WTC11 (cell line): ENCODE data around the gene BRI3. TPM values are rescaled to one million over a fixed set of nuclear protein-coding genes. Genes with fewer than 3 reads are reported as not detected.

Source experiments
- ATAC-seq: fragments of 200-7000 bp; cut with Tn5 transposase; 2 replicates; pipeline ENCODE4 v1.10.0; 2021; ENCODE audit warnings: mild to moderate bottlenecking, moderate library complexity
- CTCF ChIA-PET: fragments of 300-600 bp; sonication (Branson Sonifier 250); formaldehyde crosslinking; loops from one replicate; lab custom pipeline; 2021; ENCODE audit warnings: antibody characterized with exemption; lab: Charles Lee
- POLR2A ChIA-PET: fragments of 350-600 bp; sonication (Branson Sonifier 250); formaldehyde crosslinking; loops from one replicate; lab custom pipeline; 2021; ENCODE audit warnings: antibody characterized with exemption; lab: Charles Lee
- DNase-seq: peaks from one replicate; pipeline ENCODE4 v3.0.0; 2021; ENCODE audit warnings: low spot score
- H3K27ac Mint-ChIP-seq: 2 replicates; pipeline ENCODE4 v1.8.0; 2021; ENCODE audit warnings: mixed read lengths
- H3K27me3 Mint-ChIP-seq: 2 replicates; pipeline ENCODE4 v1.8.0; 2021; ENCODE audit warnings: low read depth, mild to moderate bottlenecking, moderate library complexity, mixed read lengths
- H3K36me3 Mint-ChIP-seq: 2 replicates; pipeline ENCODE4 v1.8.0; 2021; ENCODE audit warnings: mixed read lengths
- H3K4me1 Mint-ChIP-seq: 2 replicates; pipeline ENCODE4 v1.8.0; 2022; ENCODE audit warnings: mixed read lengths
- H3K4me3 Mint-ChIP-seq: 2 replicates; pipeline ENCODE4 v1.8.0; 2021; ENCODE audit warnings: mild to moderate bottlenecking, moderate library complexity, mixed read lengths
- H3K9me3 Mint-ChIP-seq: 2 replicates; pipeline ENCODE4 v1.8.0; 2021; ENCODE audit warnings: mixed read lengths
- ARID4B ChIP-seq: sonication (generic); formaldehyde crosslinking; IDR thresholded peaks from 2 replicates; pipeline ENCODE4 v1.8.0; 2023; ENCODE audit warnings: missing genetic modification reagents, mild to moderate bottlenecking, borderline replicate concordance
- CTCF ChIP-seq: fragments of 200-600 bp; IDR thresholded peaks from 2 replicates; pipeline ENCODE4 v1.8.0; 2022; ENCODE audit warnings: antibody characterized with exemption
- ERG ChIP-seq: fragments of 250-450 bp; sonication (Bioruptor Pico); IDR thresholded peaks from 2 replicates; pipeline ENCODE4 v1.8.0; 2021; ENCODE audit warnings: mild to moderate bottlenecking
- HMGA2 ChIP-seq: fragments of 250-450 bp; sonication (Bioruptor Pico); IDR thresholded peaks from 2 replicates; pipeline ENCODE4 v1.4.0; 2021; ENCODE audit warnings: mild to moderate bottlenecking, moderate library complexity
- IRF2 ChIP-seq: sonication (generic); formaldehyde crosslinking; IDR thresholded peaks from 2 replicates; pipeline ENCODE4 v1.8.0; 2022; ENCODE audit warnings: low read depth, missing genetic modification reagents, borderline replicate concordance
- MYBL2 ChIP-seq: sonication (generic); formaldehyde crosslinking; IDR thresholded peaks from 2 replicates; pipeline ENCODE4 v1.8.1; 2023; ENCODE audit warnings: mild to moderate bottlenecking, moderate library complexity, missing genetic modification reagents
- OVOL2 ChIP-seq: fragments of 250-450 bp; sonication (Bioruptor Pico); IDR thresholded peaks from 2 replicates; pipeline ENCODE4 v1.9.0; 2021; ENCODE audit warnings: mild to moderate bottlenecking, borderline replicate concordance
- PRRX2 ChIP-seq: fragments of 250-450 bp; sonication (Bioruptor Pico); IDR thresholded peaks from 2 replicates; pipeline ENCODE4 v1.8.0; 2021; ENCODE audit warnings: mild to moderate bottlenecking
- RORB ChIP-seq: fragments of 250-450 bp; sonication (Bioruptor Pico); IDR thresholded peaks from 2 replicates; pipeline ENCODE4 v1.9.0; 2021; ENCODE audit warnings: mild to moderate bottlenecking
- SMAD4 ChIP-seq: sonication (generic); formaldehyde crosslinking; IDR thresholded peaks from 2 replicates; pipeline ENCODE4 v1.8.0; 2022; ENCODE audit warnings: mild to moderate bottlenecking, missing genetic modification reagents
- SP1 ChIP-seq: sonication (generic); formaldehyde crosslinking; conservative IDR thresholded peaks from 2 replicates; pipeline ENCODE4 v1.8.1; 2022; ENCODE audit warnings: missing genetic modification reagents
- TEAD1 ChIP-seq: sonication (generic); formaldehyde crosslinking; IDR thresholded peaks from 2 replicates; pipeline ENCODE4 v1.8.0; 2022; ENCODE audit warnings: mild to moderate bottlenecking, missing genetic modification reagents
- TEAD4 ChIP-seq: sonication (generic); formaldehyde crosslinking; IDR thresholded peaks from 2 replicates; pipeline ENCODE4 v1.8.0; 2022; ENCODE audit warnings: mild to moderate bottlenecking, missing genetic modification reagents
- TP53 ChIP-seq: sonication (generic); formaldehyde crosslinking; IDR thresholded peaks from 2 replicates; pipeline ENCODE4 v1.8.1; 2023; ENCODE audit warnings: mild to moderate bottlenecking, missing genetic modification reagents
- ZNF121 ChIP-seq: sonication (generic); formaldehyde crosslinking; IDR thresholded peaks from 2 replicates; pipeline ENCODE4 v1.8.0; 2023; ENCODE audit warnings: missing genetic modification reagents
- total RNA-seq: library from RNA; stranded (reverse); gene quantifications from 3 replicates; pipeline ENCODE4 v1.2.3, GENCODE V29; 2021

Gene BRI3
- total RNA-seq, 1 experiment from 2014 or later: 112 TPM

GRCh38 chr7:98235901-98236300 is 45.6 kb upstream of the BRI3 start (continued):
- TF ChIP-seq ARID4B (CRISPR knock-in tag) (no peak), CTCF (no peak)

GRCh38 chr7:98236355-98237185 is 44.9 kb upstream of the BRI3 start:
- POLR2A ChIA-PET: interaction anchor here (0.5 kb wide), 1 partner anchor 1847 kb away, joined by 3 read pairs; no protein-coding TSS in a partner anchor

GRCh38 chr7:98238076-98238475 is 43.4 kb upstream of the BRI3 start:
- H3K36me3 Mint-ChIP-seq: no peaks in the 10 kb centered on the region
- ATAC-seq (no peak), DNase-seq (no peak)
- H3K27me3 Mint-ChIP-seq: no peaks in the 10 kb centered on the region
- H3K4me1 Mint-ChIP-seq: no peaks in the 10 kb centered on the region
- ChIA-PET POLR2A (no interaction called here), CTCF (no interaction called here)
- no peak overlapping the region for H3K4me3 Mint-ChIP-seq
- H3K9me3 Mint-ChIP-seq: no peaks in the 10 kb centered on the region
- H3K27ac Mint-ChIP-seq: no peak overlapping the region
- no peak for TF ChIP-seq PRRX2
- TF ChIP-seq TEAD1 (CRISPR knock-in tag): no peak
- no peak for TF ChIP-seq SP1
- TF ChIP-seq HMGA2 (CRISPR knock-in tag): no peak
- TF ChIP-seq OVOL2: no peak
- TF ChIP-seq RORB (CRISPR knock-in tag): no peak
- no peak for TF ChIP-seq ERG (CRISPR knock-in tag)
- no peak for TF ChIP-seq SMAD4
- no peak for TF ChIP-seq TP53 (CRISPR knock-in tag)
- no peak for TF ChIP-seq ZNF121 (CRISPR knock-in tag)

More at GRCh38 chr7:98236355-98237185, 44.9 kb upstream of the BRI3 start:
- no peak for DNase-seq
- Mint-ChIP-seq H3K4me3 (no peak overlapping the region), H3K27me3 (no peaks in the 10 kb centered on the region), H3K36me3 (no peaks in the 10 kb centered on the region), H3K4me1 (no peaks in the 10 kb centered on the region), H3K9me3 (no peaks in the 10 kb centered on the region), H3K27ac (no peak overlapping the region)
- CTCF ChIA-PET: no interaction called here
- ATAC-seq: no peak
- TF ChIP-seq ZNF121 (CRISPR knock-in tag) (no peak), MYBL2 (CRISPR knock-in tag) (no peak), TEAD4 (CRISPR knock-in tag) (no peak), TEAD1 (CRISPR knock-in tag) (no peak), IRF2 (no peak)
